GM12878 (cell line): Measurements from ENCODE around the gene FTO. TPM values are rescaled to one million over a fixed set of nuclear protein-coding genes. Genes with fewer than 3 reads are reported as not detected.

ENCODE experiments used
- ATAC-seq: fragments of 200-7000 bp; cut with Tn5 transposase; 3 replicates; pipeline ENCODE4 v1.9.1; 2020; ENCODE audit warnings: mild to moderate bottlenecking, moderate library complexity
- BruUV-seq: library from RNA; stranded (reverse); fragments of 400-500 nt; replicated peaks from 2 replicates; lab custom pipeline; 2021; lab: Mats Ljungman, UMichigan
- CTCF ChIA-PET: fragments of 300-600 bp; sonication (Branson Sonifier 250); formaldehyde crosslinking; extraction: SDS; loops from one replicate; lab custom pipeline; 2021; ENCODE audit warnings: inconsistent platforms; lab: Yijun Ruan, JAX
- POLR2A ChIA-PET: fragments of 350-600 bp; formaldehyde crosslinking; extraction: SDS; loops from one replicate; lab custom pipeline; 2021; ENCODE audit warnings: inconsistent platforms; lab: Charles Lee
- RAD21 ChIA-PET: fragments of 300-600 bp; sonication (Branson Sonifier 250); formaldehyde crosslinking; loops from one replicate; lab custom pipeline; 2023; ENCODE audit warnings: antibody characterized with exemption; ENCODE audit not compliant: unreplicated experiment; lab: Charles Lee
- SMC1A ChIA-PET: fragments of 300-600 bp; sonication (Branson Sonifier 250); formaldehyde crosslinking; loops from one replicate; lab custom pipeline; 2023; ENCODE audit not compliant: unreplicated experiment, uncharacterized antibody; lab: Charles Lee
- DNase-seq: peaks from one replicate; pipeline ENCODE4 v3.0.0-alpha.2; 2011; ENCODE audit warnings: low read depth, low spot score
- FAIRE-seq: peaks from 3 replicates; lab custom pipeline; 2011; peaks lifted over from hg19 to GRCh38; lab: Jason Lieb, UNC
- H2AFZ ChIP-seq: 2 replicates; pipeline ENCODE4 v1.6.0; 2011; ENCODE audit warnings: low read depth, low read length, control low read depth; ENCODE audit not compliant: control insufficient read depth
- H3K27ac ChIP-seq: 2 replicates; pipeline ENCODE4 v1.5.1; 2011; ENCODE audit warnings: control low read depth; ENCODE audit not compliant: control insufficient read depth, insufficient read depth
- H3K27me3 ChIP-seq, 2 experiments: replicated peaks in 1 of 2; 2 replicates each; pipeline versions ENCODE4 v1.6.0 to v1.6.1; 2011; ENCODE audit warnings: low read length in 1 of 2; ENCODE audit not compliant: control insufficient read depth in 2 of 2, insufficient read depth in 2 of 2
- H3K36me3 ChIP-seq, 2 experiments: 2 replicates each; pipeline ENCODE4 v1.5.1; 2011; ENCODE audit warnings: low read length in 1 of 2; ENCODE audit not compliant: control insufficient read depth in 2 of 2, insufficient read depth in 2 of 2
- H3K4me1 ChIP-seq: 2 replicates; pipeline ENCODE4 v1.6.1; 2011; ENCODE audit warnings: mild to moderate bottlenecking, low read length, moderate library complexity, mixed read lengths; ENCODE audit not compliant: control insufficient read depth, insufficient read depth
- H3K4me2 ChIP-seq: 2 replicates; pipeline ENCODE4 v1.6.0; 2011; ENCODE audit warnings: control low read depth; ENCODE audit not compliant: control insufficient read depth, insufficient read depth
- H3K4me3 ChIP-seq: fragments of 200-600 bp; sonication (generic); 2 replicates; pipeline ENCODE4 v1.5.1; 2016
- H3K79me2 ChIP-seq: 2 replicates; pipeline ENCODE4 v1.6.0; 2011; ENCODE audit warnings: low read length; ENCODE audit not compliant: control insufficient read depth, insufficient read depth
- H3K9ac ChIP-seq: 2 replicates; pipeline ENCODE4 v1.8.0; 2011; ENCODE audit warnings: low read length, control low read depth, mixed read lengths; ENCODE audit not compliant: control insufficient read depth, insufficient read depth
- H3K9me3 ChIP-seq: replicated peaks from 3 replicates; pipeline ENCODE4 v1.5.1; 2011; ENCODE audit warnings: mild to moderate bottlenecking, low read length; ENCODE audit not compliant: control insufficient read depth, insufficient read depth
- H4K20me1 ChIP-seq: 2 replicates; pipeline ENCODE4 v1.6.0; 2011; ENCODE audit not compliant: control insufficient read depth, insufficient read depth
- HCFC1 ChIP-seq: fragments of 150-350 bp; IDR thresholded peaks from 2 replicates; pipeline ENCODE4 v1.6.1; 2014; ENCODE audit warnings: low read length
- MEF2B ChIP-seq: fragments of 450-650 bp; IDR thresholded peaks from 2 replicates; pipeline ENCODE4 v1.6.1; 2018; ENCODE audit warnings: mild to moderate bottlenecking, moderate library complexity; ENCODE audit not compliant: partially characterized antibody, poor library complexity, severe bottlenecking
- NBN ChIP-seq: fragments of 450-650 bp; IDR thresholded peaks from 2 replicates; pipeline ENCODE4 v1.6.1; 2016
- PAX5 ChIP-seq: IDR thresholded peaks from 2 replicates; pipeline ENCODE4 v1.6.1; 2011; ENCODE audit warnings: low read depth, low read length, borderline replicate concordance
- PAX8 ChIP-seq: fragments of 450-650 bp; IDR thresholded peaks from 2 replicates; pipeline ENCODE4 v1.6.1; 2017; ENCODE audit warnings: mild to moderate bottlenecking, moderate library complexity
- POLR2AphosphoS2 ChIP-seq: IDR thresholded peaks from 2 replicates; pipeline ENCODE4 v1.6.1; 2011; ENCODE audit warnings: low read depth, mild to moderate bottlenecking, low read length, improper control_type of control experiment, moderate library complexity
- TARDBP ChIP-seq: IDR thresholded peaks from 2 replicates; pipeline ENCODE4 v1.6.1; 2016; ENCODE audit warnings: borderline replicate concordance
- TCF12 ChIP-seq: IDR thresholded peaks from 2 replicates; pipeline ENCODE4 v1.6.1; 2011; ENCODE audit warnings: low read depth, mild to moderate bottlenecking, low read length
- WGBS: methylation state at CpG from one replicate; pipeline ENCODE4 v1.1.6; 2016; ENCODE audit warnings: low lambda C conversion rate; ENCODE audit not compliant: insufficient replicate concordance, insufficient coverage; ENCODE audit errors: missing lambda C conversion rate; 5-methylcytosine and 5-hydroxymethylcytosine counted together
- in situ Hi-C: fragments of 300-500 bp; cut with MboI; formaldehyde crosslinking; loops from 9 replicates; pipeline ENCODE4 v1.14.3; 2018; ENCODE audit warnings: mixed read lengths
- intact Hi-C: fragments of 100-400 bp; cut with micrococcal nuclease; formaldehyde crosslinking; loops from one replicate; pipeline ENCODE4 v1.14.2; 2022; ENCODE audit not compliant: unreplicated experiment
- polyA plus RNA-seq, 11 experiments: library from polyadenylated mRNA; depleted of rRNA in 4 of 11; unstranded in 6 of 11; stranded (reverse) in 5 of 11; fragments of >200 nt; fragmentation: Nextera tagmentation in 4 of 11; fragmentation: Illumina TruSeq in 1 of 11; extraction: Ambion mirVana in 4 of 11; extraction: Trizol in 1 of 11; gene quantifications; 1 replicate in 1 of 11; 2 replicates in 10 of 11; pipeline versions ENCODE4 v1.2.1 to v1.2.3, GENCODE V29; 2011 to 2016; ENCODE audit warnings: inconsistent platforms in 2 of 11, missing spikeins in 2 of 11, low read depth in 1 of 11
- total RNA-seq, 4 experiments: library from RNA; depleted of rRNA in 3 of 4; stranded (reverse); fragments of >200 nt in 3 of 4; fragmentation: Illumina TruSeq in 1 of 4; extraction: Trizol in 1 of 4; gene quantifications; 2 replicates each; pipeline versions ENCODE4 v1.2.1 to v1.2.3, GENCODE V29; 2013 to 2021
- TF ChIP-seq, protein P1 (sequence below): fragments of 450-650 bp; IDR thresholded peaks from 2 replicates; pipeline ENCODE4 v1.6.1; 2017; ENCODE audit warnings: mild to moderate bottlenecking, moderate library complexity
- TF ChIP-seq, protein P2 (sequence below): fragments of 450-650 bp; IDR thresholded peaks from 2 replicates; pipeline ENCODE4 v1.6.1; 2016; ENCODE audit warnings: mild to moderate bottlenecking
- TF ChIP-seq, protein P3 (sequence below): fragments of 150-350 bp; IDR thresholded peaks from 2 replicates; pipeline ENCODE4 v1.6.1; 2014; ENCODE audit warnings: mild to moderate bottlenecking, low read depth, low read length

The FTO gene
- total and polyA plus RNA-seq, 10 of the 15 experiments (the other 5 are each of a cell fraction or from before 2014, with no cell fraction given) = 20.1 to 55.0 (median 47.0) TPM

DNA sequence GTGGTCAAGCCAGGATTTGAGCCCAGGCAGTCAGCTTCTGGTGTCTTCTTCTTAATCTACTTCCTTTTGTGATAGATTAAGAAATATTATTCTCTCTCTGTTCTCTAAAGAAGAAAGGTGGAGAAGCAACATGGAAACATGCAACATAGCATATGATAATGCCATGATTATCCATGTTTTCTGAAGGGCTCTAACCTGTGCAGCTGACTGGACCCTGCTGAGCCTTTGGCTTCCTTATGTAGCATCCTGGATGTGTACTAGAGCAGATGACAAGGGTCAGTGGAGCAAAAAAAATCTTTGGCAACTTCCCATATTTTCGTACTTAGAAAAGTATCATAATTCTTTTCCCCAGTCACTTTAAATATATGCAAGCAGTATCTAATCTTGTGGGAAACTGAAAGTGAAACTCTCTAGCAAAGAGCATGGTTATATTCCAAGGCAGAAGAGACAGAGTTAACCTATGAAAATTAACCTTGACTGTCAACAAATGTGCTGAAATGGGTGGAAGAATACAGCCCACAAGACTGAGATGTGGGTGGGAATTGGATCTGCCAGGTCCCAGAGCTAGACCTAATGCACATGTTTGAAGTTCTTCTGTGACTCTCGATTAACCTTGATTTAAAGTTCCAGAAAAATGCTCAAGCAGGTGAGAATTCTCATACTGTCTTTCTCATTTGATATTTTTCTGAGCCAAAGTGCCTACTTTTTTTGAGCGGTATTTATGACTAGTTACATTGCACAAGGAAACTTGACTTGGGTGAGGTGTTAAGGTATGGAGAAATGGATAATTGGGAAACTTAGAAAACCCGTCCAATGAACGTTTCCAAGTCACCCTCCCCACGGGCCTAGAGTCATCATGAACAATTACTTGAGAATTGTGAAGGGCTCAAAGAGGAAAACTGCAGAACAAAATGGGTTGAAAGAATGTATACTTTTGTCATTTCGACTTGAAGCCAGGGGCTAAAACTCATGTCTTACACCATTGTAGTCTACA is 248.6 kb downstream of the FTO start:
- RAD21 ChIA-PET = no interaction called here
- 85% methylated on average over 7 of the region's 7 CpGs for WGBS
- in situ Hi-C loops (no loop called here), intact Hi-C loops (no loop called here)
- H4K20me1 ChIP-seq = no peaks in the 10 kb centered on the region
- no TSS peak for BruUV-seq
- TF ChIP-seq TCF12 (no peak), PAX8 (no peak), POLR2AphosphoS2 (no peak), HCFC1 (no peak), PAX5 (no peak), TARDBP (no peak), MEF2B (no peak), NBN (no peak)
- TF ChIP-seq, protein P1, sequence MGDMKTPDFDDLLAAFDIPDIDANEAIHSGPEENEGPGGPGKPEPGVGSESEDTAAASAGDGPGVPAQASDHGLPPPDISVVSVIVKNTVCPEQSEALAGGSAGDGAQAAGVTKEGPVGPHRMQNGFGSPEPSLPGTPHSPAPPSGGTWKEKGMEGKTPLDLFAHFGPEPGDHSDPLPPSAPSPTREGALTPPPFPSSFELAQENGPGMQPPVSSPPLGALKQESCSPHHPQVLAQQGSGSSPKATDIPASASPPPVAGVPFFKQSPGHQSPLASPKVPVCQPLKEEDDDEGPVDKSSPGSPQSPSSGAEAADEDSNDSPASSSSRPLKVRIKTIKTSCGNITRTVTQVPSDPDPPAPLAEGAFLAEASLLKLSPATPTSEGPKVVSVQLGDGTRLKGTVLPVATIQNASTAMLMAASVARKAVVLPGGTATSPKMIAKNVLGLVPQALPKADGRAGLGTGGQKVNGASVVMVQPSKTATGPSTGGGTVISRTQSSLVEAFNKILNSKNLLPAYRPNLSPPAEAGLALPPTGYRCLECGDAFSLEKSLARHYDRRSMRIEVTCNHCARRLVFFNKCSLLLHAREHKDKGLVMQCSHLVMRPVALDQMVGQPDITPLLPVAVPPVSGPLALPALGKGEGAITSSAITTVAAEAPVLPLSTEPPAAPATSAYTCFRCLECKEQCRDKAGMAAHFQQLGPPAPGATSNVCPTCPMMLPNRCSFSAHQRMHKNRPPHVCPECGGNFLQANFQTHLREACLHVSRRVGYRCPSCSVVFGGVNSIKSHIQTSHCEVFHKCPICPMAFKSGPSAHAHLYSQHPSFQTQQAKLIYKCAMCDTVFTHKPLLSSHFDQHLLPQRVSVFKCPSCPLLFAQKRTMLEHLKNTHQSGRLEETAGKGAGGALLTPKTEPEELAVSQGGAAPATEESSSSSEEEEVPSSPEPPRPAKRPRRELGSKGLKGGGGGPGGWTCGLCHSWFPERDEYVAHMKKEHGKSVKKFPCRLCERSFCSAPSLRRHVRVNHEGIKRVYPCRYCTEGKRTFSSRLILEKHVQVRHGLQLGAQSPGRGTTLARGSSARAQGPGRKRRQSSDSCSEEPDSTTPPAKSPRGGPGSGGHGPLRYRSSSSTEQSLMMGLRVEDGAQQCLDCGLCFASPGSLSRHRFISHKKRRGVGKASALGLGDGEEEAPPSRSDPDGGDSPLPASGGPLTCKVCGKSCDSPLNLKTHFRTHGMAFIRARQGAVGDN = no peak
- TF ChIP-seq, protein P2, sequence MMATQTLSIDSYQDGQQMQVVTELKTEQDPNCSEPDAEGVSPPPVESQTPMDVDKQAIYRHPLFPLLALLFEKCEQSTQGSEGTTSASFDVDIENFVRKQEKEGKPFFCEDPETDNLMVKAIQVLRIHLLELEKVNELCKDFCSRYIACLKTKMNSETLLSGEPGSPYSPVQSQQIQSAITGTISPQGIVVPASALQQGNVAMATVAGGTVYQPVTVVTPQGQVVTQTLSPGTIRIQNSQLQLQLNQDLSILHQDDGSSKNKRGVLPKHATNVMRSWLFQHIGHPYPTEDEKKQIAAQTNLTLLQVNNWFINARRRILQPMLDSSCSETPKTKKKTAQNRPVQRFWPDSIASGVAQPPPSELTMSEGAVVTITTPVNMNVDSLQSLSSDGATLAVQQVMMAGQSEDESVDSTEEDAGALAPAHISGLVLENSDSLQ = no peak
- TF ChIP-seq, protein P3, sequence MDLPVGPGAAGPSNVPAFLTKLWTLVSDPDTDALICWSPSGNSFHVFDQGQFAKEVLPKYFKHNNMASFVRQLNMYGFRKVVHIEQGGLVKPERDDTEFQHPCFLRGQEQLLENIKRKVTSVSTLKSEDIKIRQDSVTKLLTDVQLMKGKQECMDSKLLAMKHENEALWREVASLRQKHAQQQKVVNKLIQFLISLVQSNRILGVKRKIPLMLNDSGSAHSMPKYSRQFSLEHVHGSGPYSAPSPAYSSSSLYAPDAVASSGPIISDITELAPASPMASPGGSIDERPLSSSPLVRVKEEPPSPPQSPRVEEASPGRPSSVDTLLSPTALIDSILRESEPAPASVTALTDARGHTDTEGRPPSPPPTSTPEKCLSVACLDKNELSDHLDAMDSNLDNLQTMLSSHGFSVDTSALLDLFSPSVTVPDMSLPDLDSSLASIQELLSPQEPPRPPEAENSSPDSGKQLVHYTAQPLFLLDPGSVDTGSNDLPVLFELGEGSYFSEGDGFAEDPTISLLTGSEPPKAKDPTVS = no peak
- CTCF ChIA-PET = no interaction called here
- H3K36me3 ChIP-seq = no peaks in the 10 kb centered on the region
- FAIRE-seq (no peak), DNase-seq (no peak), ATAC-seq (peak; percentile 78)
- no peak overlapping the region for H3K9ac ChIP-seq
- peaks cover 12% of the 10 kb centered on the region for H3K4me1 ChIP-seq
- peak overlapping the region; percentile 26 for H3K27ac ChIP-seq
- H3K4me3 ChIP-seq = no peak overlapping the region
- H3K9me3 ChIP-seq = no peaks in the 10 kb centered on the region
- SMC1A ChIA-PET = interaction anchor here (1.6 kb wide), 1 partner anchor 9 kb away, joined by 3 read pairs; no protein-coding TSS in a partner anchor
- POLR2A ChIA-PET = no interaction called here
- no peaks in the 10 kb centered on the region for H3K27me3 ChIP-seq
- no peaks in the 10 kb centered on the region for H3K79me2 ChIP-seq
- no peak overlapping the region for H2AFZ ChIP-seq
- H3K4me2 ChIP-seq = peak overlapping the region; percentile 56
